ENCODE data around the gene EBF4.

DNA sequence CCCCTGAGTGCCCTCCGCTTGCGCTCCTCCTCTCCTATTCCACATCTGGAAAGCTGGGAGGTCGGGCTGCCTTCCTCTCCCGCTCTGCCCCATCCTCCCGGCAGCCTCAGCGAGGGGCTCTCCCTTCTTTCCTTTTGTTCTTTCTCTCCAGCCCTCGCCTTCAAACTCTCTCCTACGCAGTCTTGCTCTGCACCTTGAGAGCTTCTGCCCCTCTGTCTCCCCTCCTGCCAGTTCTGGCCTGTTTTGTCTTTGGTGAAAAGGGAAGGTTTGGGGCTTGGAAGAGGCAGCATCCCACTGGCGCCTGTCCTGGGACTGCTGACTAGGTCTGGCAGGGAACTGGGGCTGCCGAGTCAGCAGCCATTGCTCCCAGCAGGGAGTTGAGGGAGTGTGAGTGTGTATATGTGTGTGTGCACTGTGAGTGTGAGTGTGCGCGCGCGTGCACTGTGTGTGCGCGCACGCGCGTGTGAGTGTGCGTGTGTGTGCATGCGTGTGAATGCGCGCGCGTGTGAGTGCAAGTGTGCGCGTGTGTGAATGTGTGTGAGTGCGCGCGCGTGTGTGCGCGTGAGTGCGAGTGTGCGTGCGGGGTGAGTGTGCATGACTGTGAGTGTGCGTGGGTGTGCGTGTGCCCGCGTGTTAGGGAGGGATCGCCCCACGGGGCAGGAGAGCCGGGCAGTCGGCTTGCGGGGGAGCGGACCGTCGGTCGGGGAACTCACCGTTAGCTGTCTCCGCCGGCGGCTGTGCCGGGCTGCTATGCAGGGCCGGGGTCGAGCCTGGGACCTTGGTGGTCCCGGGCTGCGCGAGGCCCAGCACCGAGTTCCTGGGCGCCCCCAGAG lies 107.3 kb downstream of the EBF4 start:
- TF ChIP-seq CTCF (conservative IDR thresholded peaks at IDR 0.05; ENCODE audit: low read length) (no peak), EZH2phosphoT487 (IDR thresholded peaks at IDR 0.05; ENCODE audit: borderline replicate concordance, low read depth, low read length) (no peak)
